Measurements from ENCODE around the gene TNRC6B.

TNRC6B gene

DNA sequence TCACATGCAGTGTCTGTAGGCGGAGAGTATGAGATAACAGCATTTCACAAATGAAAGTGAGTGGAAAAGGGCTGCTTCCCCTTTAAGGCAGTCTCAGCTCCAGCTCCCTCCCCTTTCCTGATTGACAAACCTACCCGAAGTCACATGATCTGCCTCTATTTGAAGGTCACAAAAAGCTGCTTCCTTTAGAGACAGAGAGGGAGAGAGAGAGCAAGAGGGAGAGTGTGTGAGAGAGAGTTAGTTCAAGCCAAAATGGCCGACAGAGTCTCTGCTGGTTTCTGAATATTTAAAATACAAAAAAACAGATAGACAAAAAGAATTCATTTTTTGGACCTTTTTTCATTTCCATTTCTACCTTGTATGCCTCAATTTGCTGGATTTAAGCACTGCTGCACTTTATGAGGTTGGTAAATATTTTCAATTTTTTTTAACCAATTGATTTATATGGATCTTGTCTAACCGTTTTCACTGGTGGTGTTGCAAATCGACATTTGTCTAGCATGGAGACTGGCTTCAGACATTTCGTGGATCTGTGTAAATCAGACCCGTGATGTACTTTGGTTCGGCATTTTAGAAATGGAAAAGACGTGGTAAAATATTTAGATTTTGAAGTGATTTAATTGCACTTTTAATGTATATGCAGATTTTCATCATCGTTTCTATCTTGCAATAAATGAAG, at the start of gene TNRC6B:
TNRC6B (plus strand) TSS at position 188 of the 679 bp plus-strand sequence; CDS start at position 399, 211 bp downstream.
- H3K4me3 ChIP-seq (ENCODE audit: low read length), result peak within 1 kb of the TSS; percentile 73
- no peak for TF ChIP-seq CTCF (conservative IDR thresholded peaks at IDR 0.05; ENCODE audit: low read length)
- DNase-seq (ENCODE audit: low read depth), result peak; percentile 97

DNA sequence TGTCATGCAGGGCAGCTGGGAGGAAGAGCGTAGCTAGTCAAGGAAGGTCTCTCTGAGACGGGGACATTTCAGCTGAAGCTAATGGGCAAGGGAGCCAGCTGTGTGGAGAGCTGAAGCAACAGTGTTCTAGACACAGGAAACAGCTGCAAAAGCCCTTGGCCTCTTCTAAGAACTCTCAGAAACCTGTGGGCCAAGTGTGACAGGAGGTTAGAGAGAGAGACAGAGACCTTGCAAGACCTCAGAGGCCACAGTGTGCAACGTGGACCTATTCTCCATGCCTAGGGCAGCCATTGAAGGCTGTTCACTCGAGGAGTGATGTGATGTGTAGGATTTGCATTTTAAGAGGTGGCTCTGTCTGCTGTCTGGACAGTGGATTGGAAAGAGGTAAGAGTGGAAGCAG, 48.7 kb upstream of the TNRC6B start:
- TF ChIP-seq CTCF (conservative IDR thresholded peaks at IDR 0.05; ENCODE audit: low read length), result no peak
- H3K4me3 ChIP-seq (ENCODE audit: low read length), result no peak overlapping the region
- DNase-seq (ENCODE audit: low read depth), result no peak

DNA sequence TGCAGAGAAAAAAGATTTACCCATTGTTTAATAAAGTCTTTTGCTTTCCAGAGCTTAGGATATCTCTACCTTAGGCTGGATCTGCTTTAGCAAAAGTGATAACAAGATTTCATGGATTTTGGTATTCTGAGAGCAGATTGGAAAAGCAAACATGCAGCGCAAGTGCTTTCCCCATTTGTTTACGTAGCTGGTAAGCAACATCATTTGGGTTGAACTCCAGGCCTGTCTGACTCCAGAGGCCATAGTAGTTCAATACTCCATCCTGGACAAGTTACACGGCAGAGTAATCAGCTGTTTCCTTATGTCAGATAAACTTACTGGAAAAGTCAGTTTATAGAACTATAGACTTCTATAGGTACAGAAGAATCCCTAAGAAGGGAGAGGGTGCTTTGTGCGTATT, 40.6 kb upstream of the TNRC6B start:
- H3K4me3 ChIP-seq (ENCODE audit: low read length), result no peak overlapping the region
- no peak for TF ChIP-seq CTCF (conservative IDR thresholded peaks at IDR 0.05; ENCODE audit: low read length)
- DNase-seq (ENCODE audit: low read depth), result no peak

- TF ChIP-seq CTCF (conservative IDR thresholded peaks at IDR 0.05; ENCODE audit: low read length), result no peak
- H3K4me3 ChIP-seq (ENCODE audit: low read length), result no peak overlapping the region
- DNase-seq (ENCODE audit: low read depth), result no peak
Observed at GRCh38 chr22:40138866-40139265, 38.9 kb upstream of the TNRC6B start.

GRCh38 chr22:40147388-40148176, 30.1 kb upstream of the TNRC6B start:
- DNase-seq (ENCODE audit: low read depth), result no peak
- no peak overlapping the region for H3K4me3 ChIP-seq (ENCODE audit: low read length)
- TF ChIP-seq CTCF (conservative IDR thresholded peaks at IDR 0.05; ENCODE audit: low read length), result no peak

GRCh38 chr22:40153192-40153591, 24.5 kb upstream of the TNRC6B start:
- DNase-seq (ENCODE audit: low read depth), result no peak
- H3K4me3 ChIP-seq (ENCODE audit: low read length), result no peak overlapping the region
- TF ChIP-seq CTCF (conservative IDR thresholded peaks at IDR 0.05; ENCODE audit: low read length), result no peak

DNA sequence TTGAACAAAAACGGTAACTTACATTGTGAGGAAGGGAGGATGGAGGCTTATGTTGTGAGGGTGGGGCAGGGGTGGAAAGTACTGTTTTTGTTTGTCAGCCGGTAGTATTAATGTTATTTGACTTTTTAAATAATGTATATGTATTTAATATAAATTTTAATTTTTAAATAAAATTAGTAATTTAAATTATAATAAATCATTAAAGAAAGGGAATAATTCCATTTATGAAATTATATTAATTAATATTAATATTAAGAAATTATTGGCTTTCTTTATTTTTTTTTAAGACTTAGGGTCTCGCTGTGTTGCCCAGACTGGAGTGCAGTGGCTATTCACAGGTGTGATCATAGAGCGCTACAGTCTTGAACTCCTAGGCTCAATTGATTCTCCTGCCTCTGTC, 24.0 kb upstream of the TNRC6B start:
- DNase-seq (ENCODE audit: low read depth), result no peak
- H3K4me3 ChIP-seq (ENCODE audit: low read length), result no peak overlapping the region
- TF ChIP-seq CTCF (conservative IDR thresholded peaks at IDR 0.05; ENCODE audit: low read length), result no peak
